ENCODE data around the gene SEPTIN11.
A peak's percentile ranks its signal among the peaks of the same experiment; 100 is the strongest.

The SEPTIN11 gene

GRCh38 chr4:76969941-76970529, 20.5 kb downstream of the SEPTIN11 start (continued):
- TF ChIP-seq ZIC2 (tag by site-specific recombination; IDR thresholded peaks at IDR 0.05) (peak; percentile 77), ZBTB17 (tag by site-specific recombination; IDR thresholded peaks at IDR 0.05) (peak; percentile 17; the same call in 1 of the 2 replicates), ZEB2 (tag by site-specific recombination; IDR thresholded peaks at IDR 0.05) (no peak), ZBTB49 (tag by site-specific recombination; IDR thresholded peaks at IDR 0.05; ENCODE audit: low read depth) (no peak)

GRCh38 chr4:76972306-76972705, 22.8 kb downstream of the SEPTIN11 start:
- H3K27ac ChIP-seq (ENCODE audit: extremely low read depth, low read depth, low read length) = no peak overlapping the region
- peaks cover 16% of the 10 kb centered on the region for H3K4me1 ChIP-seq (ENCODE audit: control insufficient read depth, insufficient read depth, low read length)
- H3K36me3 ChIP-seq (ENCODE audit: control insufficient read depth in 2 of 2, insufficient read depth in 1 of 2, low read length in 2 of 2) = no peaks in the 10 kb centered on the region
- no peaks in the 10 kb centered on the region for H3K9me3 ChIP-seq (ENCODE audit: control insufficient read depth, insufficient read depth, low read depth, low read length)
- no peak overlapping the region for H3K4me3 ChIP-seq (ENCODE audit: low read depth, low read length)
- ChIA-PET POLR2A (no interaction called here), CTCF (no interaction called here)
- TF ChIP-seq ZNF155 (tag by site-specific recombination; IDR thresholded peaks at IDR 0.05) (no peak), ZNF146 (tag by site-specific recombination; IDR thresholded peaks at IDR 0.05) (no peak), FEZF1 (tag by site-specific recombination; IDR thresholded peaks at IDR 0.05) (peak; percentile 44; the same call in 1 of the 2 replicates), ZBTB8A (tag by site-specific recombination; IDR thresholded peaks at IDR 0.05) (no peak), ZNF560 (tag by site-specific recombination; IDR thresholded peaks at IDR 0.05; ENCODE audit: borderline replicate concordance) (no peak), ZNF23 (tag by site-specific recombination; IDR thresholded peaks at IDR 0.05; ENCODE audit: borderline replicate concordance) (no peak)

- no peaks in the 10 kb centered on the region for H3K9me3 ChIP-seq (ENCODE audit: control insufficient read depth, insufficient read depth, low read depth, low read length)
Observed at GRCh38 chr4:76974150-76974549, 24.6 kb downstream of the SEPTIN11 start.

More at GRCh38 chr4:76974150-76974549, 24.6 kb downstream of the SEPTIN11 start:
- TF ChIP-seq ZNF626 (tag by site-specific recombination; IDR thresholded peaks at IDR 0.05) = no peak
- TF ChIP-seq ZNF416 (tag by site-specific recombination; IDR thresholded peaks at IDR 0.05) = no peak
- TF ChIP-seq SCRT2 (tag by site-specific recombination; IDR thresholded peaks at IDR 0.05) = no peak
- no peak for TF ChIP-seq WT1 (tag by site-specific recombination; IDR thresholded peaks at IDR 0.05)
- TF ChIP-seq ZNF350 (tag by site-specific recombination; IDR thresholded peaks at IDR 0.05) = no peak
- TF ChIP-seq ZNF292 (tag by site-specific recombination; IDR thresholded peaks at IDR 0.05; ENCODE audit: borderline replicate concordance, low read depth) = no peak
- TF ChIP-seq ZNF433 (tag by site-specific recombination; IDR thresholded peaks at IDR 0.05; ENCODE audit: low read depth) = no peak
- TF ChIP-seq ZNF132 (tag by site-specific recombination; IDR thresholded peaks at IDR 0.05; ENCODE audit: borderline replicate concordance) = no peak
- TF ChIP-seq ZNF366 (tag by site-specific recombination; conservative IDR thresholded peaks at IDR 0.05) = no peak
- TF ChIP-seq PATZ1 (tag by site-specific recombination; IDR thresholded peaks at IDR 0.05) = no peak
- TF ChIP-seq ZNF423 (tag by site-specific recombination; IDR thresholded peaks at IDR 0.05) = no peak
- TF ChIP-seq ZNF449 (tag by site-specific recombination; IDR thresholded peaks at IDR 0.05) = no peak
- TF ChIP-seq ZNF394 (tag by site-specific recombination; IDR thresholded peaks at IDR 0.05; ENCODE audit: borderline replicate concordance) = no peak
- TF ChIP-seq ZSCAN16 (tag by site-specific recombination; IDR thresholded peaks at IDR 0.05) = no peak
- no peak for TF ChIP-seq ZNF629 (tag by site-specific recombination; IDR thresholded peaks at IDR 0.05)
- TF ChIP-seq ZBTB44 (tag by site-specific recombination; IDR thresholded peaks at IDR 0.05) = no peak
- no peaks in the 10 kb centered on the region for H3K36me3 ChIP-seq (ENCODE audit: control insufficient read depth in 2 of 2, insufficient read depth in 1 of 2, low read length in 2 of 2)
- ChIA-PET CTCF (no interaction called here), POLR2A (no interaction called here)
- H3K4me3 ChIP-seq (ENCODE audit: low read depth, low read length) = no peak overlapping the region
- no peak overlapping the region for H3K27ac ChIP-seq (ENCODE audit: extremely low read depth, low read depth, low read length)
- H3K4me1 ChIP-seq (ENCODE audit: control insufficient read depth, insufficient read depth, low read length) = peaks cover 12% of the 10 kb centered on the region
